ENCODE measurements around the gene ARHGAP29.

GRCh38 chr1:94199398-94199797 lies 38.0 kb downstream of the ARHGAP29 start:
- TF ChIP-seq CTCF (IDR thresholded peaks at IDR 0.05) = no peak
- no peak for TF ChIP-seq POLR2A (IDR thresholded peaks at IDR 0.05)

Measured in thyroid gland (tissue), 4 donors.